ENCODE measurements around the gene PRKCB.

- TF ChIP-seq, protein P1, sequence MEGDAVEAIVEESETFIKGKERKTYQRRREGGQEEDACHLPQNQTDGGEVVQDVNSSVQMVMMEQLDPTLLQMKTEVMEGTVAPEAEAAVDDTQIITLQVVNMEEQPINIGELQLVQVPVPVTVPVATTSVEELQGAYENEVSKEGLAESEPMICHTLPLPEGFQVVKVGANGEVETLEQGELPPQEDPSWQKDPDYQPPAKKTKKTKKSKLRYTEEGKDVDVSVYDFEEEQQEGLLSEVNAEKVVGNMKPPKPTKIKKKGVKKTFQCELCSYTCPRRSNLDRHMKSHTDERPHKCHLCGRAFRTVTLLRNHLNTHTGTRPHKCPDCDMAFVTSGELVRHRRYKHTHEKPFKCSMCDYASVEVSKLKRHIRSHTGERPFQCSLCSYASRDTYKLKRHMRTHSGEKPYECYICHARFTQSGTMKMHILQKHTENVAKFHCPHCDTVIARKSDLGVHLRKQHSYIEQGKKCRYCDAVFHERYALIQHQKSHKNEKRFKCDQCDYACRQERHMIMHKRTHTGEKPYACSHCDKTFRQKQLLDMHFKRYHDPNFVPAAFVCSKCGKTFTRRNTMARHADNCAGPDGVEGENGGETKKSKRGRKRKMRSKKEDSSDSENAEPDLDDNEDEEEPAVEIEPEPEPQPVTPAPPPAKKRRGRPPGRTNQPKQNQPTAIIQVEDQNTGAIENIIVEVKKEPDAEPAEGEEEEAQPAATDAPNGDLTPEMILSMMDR (conservative IDR thresholded peaks at IDR 0.05 in 1 of 2, IDR thresholded peaks at IDR 0.05 in 1 of 2; ENCODE audit: extremely low read depth in 1 of 2, insufficient read depth in 1 of 2, low read depth in 1 of 2, low read length in 2 of 2): no peak
- TF ChIP-seq EZH2 (IDR thresholded peaks at IDR 0.05; ENCODE audit: borderline replicate concordance, low read length): no peak
Measured at GRCh38 chr16:24258791-24259190, 423.0 kb downstream of the PRKCB start.
